Left lung (tissue), 10 donors: Measurements from ENCODE around the gene PCDHA11. TPM values are rescaled to one million over a fixed set of nuclear protein-coding genes. Genes with fewer than 3 reads are reported as not detected.
"Not testable (repeated sequence)": the region's sequence is repeated elsewhere in the genome, so short reads cannot be mapped to it uniquely, and the experiment has no call there.

Experiments used
- ATAC-seq: fragments of 200-7000 bp; cut with Tn5 transposase; one replicate; pipeline ENCODE4 v1.9.1; 2020; ENCODE audit warnings: moderate library complexity
- DNase-seq, 4 donors: peaks; one replicate each; pipeline ENCODE4 v3.0.0-alpha.2; 2013 to 2020
- H3K27ac ChIP-seq, 2 donors: fragments of 200-600 bp; sonication (generic) in 1 of 2; one replicate each; pipeline versions ENCODE4 v1.5.0 to v1.8.0; 2020 to 2021
- H3K27me3 ChIP-seq, 2 donors: fragments of 200-600 bp; sonication (generic) in 1 of 2; one replicate each; pipeline versions ENCODE4 v1.5.0 to v1.8.0; 2020 to 2021
- H3K36me3 ChIP-seq, 2 donors: fragments of 200-600 bp; sonication (generic) in 1 of 2; one replicate each; pipeline versions ENCODE4 v1.5.0 to v1.8.0; 2020 to 2021
- H3K4me1 ChIP-seq, 2 donors: fragments of 200-600 bp; one replicate each; pipeline ENCODE4 v1.8.0; 2021
- H3K4me3 ChIP-seq, 2 donors: fragments of 200-600 bp; sonication (generic) in 1 of 2; one replicate each; pipeline versions ENCODE4 v1.5.0 to v1.8.0; 2020 to 2021; ENCODE audit warnings: mild to moderate bottlenecking in 1 of 2
- H3K9me3 ChIP-seq, 2 donors: fragments of 200-600 bp; sonication (generic) in 1 of 2; one replicate each; pipeline versions ENCODE4 v1.5.0 to v1.8.0; 2020 to 2021
- CTCF ChIP-seq, 2 donors: fragments of 200-600 bp; sonication (generic) in 1 of 2; IDR thresholded peaks; one replicate each; pipeline versions ENCODE4 v1.5.0 to v1.8.0; 2021; ENCODE audit warnings: antibody characterized with exemption in 2 of 2
- intact Hi-C, 2 donors: fragments of 100-400 bp; cut with DNase I; formaldehyde crosslinking; loops; one replicate each; pipeline versions ENCODE4 v1.11.2 to v1.14.2; 2022
- polyA plus RNA-seq, 6 donors: library from polyadenylated mRNA; unstranded; fragments of 120-200 nt; gene quantifications; one replicate each; pipeline ENCODE4 v1.2.1, GENCODE V29; 2013; ENCODE audit not compliant: insufficient read length in 6 of 6
- total RNA-seq, 2 donors: library from RNA; stranded (reverse); fragmentation: NEBNext Ultra II Directional; extraction: Animal tissue kit (Norgen Biotek cat#: 25700); gene quantifications; one replicate each; pipeline ENCODE4 v1.2.1, GENCODE V29; 2021
- donor health status: DM: no; HTN: yes; CAD: no.
- donor health status: DM: no; HTN: no; CAD: no.

PCDHA11 gene
- total and polyA plus RNA-seq, 8 donors = 0.15 to 1.5 (median 0.42) TPM

- peaks cover 21 to 81% of the 10 kb centered on the region in 2 donors for H3K27me3 ChIP-seq
- H3K36me3 ChIP-seq = no peaks in the 10 kb centered on the region
- H3K27ac ChIP-seq = no peak within 1 kb of the TSS
- H3K4me1 ChIP-seq = no peaks in the 10 kb centered on the region
- H3K9me3 ChIP-seq = peaks cover 0 to 48% of the 10 kb centered on the region in 2 donors
- no peak for TF ChIP-seq CTCF (IDR thresholded peaks at IDR 0.05)
- DNase-seq = no peak
- H3K4me3 ChIP-seq = no peak within 1 kb of the TSS
- intact Hi-C loops = no loop called here
- ATAC-seq = peak; percentile 30
These were observed 40.9 kb upstream of the PCDHA11 start, which contains the start of gene PCDHA6 for GRCh38 chr5:140827704-140828361. PCDHA6 (plus strand) TSS chr5:140827960; CDS start chr5:140828092, 132 bp downstream.

- H3K27me3 ChIP-seq = peaks cover 21 to 76% of the 10 kb centered on the region in 2 donors
- intact Hi-C loops = no loop called here
- no peak overlapping the region for H3K27ac ChIP-seq
- TF ChIP-seq CTCF (IDR thresholded peaks at IDR 0.05) = no peak
- DNase-seq = no peak
- H3K4me1 ChIP-seq = no peaks in the 10 kb centered on the region
- peaks cover 0 to 42% of the 10 kb centered on the region in 2 donors for H3K9me3 ChIP-seq
- no peak for ATAC-seq
- no peak overlapping the region for H3K4me3 ChIP-seq
- H3K36me3 ChIP-seq = no peaks in the 10 kb centered on the region
These were observed 40.4 kb upstream of the PCDHA11 start for GRCh38 chr5:140828362-140828737.

- H3K4me3 ChIP-seq, H3K4me1 ChIP-seq, intact Hi-C loops, ATAC-seq, H3K27ac ChIP-seq, H3K36me3 ChIP-seq: not testable (repeated sequence)
- DNase-seq = peak in 1 of 4 donors; percentile 66
- H3K27me3 ChIP-seq = peaks cover 21 to 78% of the 10 kb centered on the region in 2 donors
- peaks cover 0 to 41% of the 10 kb centered on the region in 2 donors for H3K9me3 ChIP-seq
These were observed 39.0 kb upstream of the PCDHA11 start for GRCh38 chr5:140829511-140830501.

- intact Hi-C loops = no loop called here
- ATAC-seq (no peak), DNase-seq (peak in 1 of 4 donors; percentile 10)
- Histone ChIP-seq H3K9me3 (peaks cover 0 to 40% of the 10 kb centered on the region in 2 donors), H3K27ac (no peak within 1 kb of the TSS), H3K4me3 (peak within 1 kb of the TSS in 1 of 2 donors; percentile 10), H3K27me3 (peaks cover 5 to 82% of the 10 kb centered on the region in 2 donors), H3K4me1 (no peaks in the 10 kb centered on the region), H3K36me3 (no peaks in the 10 kb centered on the region)
- TF ChIP-seq CTCF (IDR thresholded peaks at IDR 0.05) = no peak
These were observed 34.8 kb upstream of the PCDHA11 start, which contains the start of gene PCDHA7 for GRCh38 chr5:140833993-140834392. PCDHA7 (plus strand) TSS chr5:140834269; CDS start chr5:140834384, 115 bp downstream.

- H3K4me1 ChIP-seq, ATAC-seq, H3K27ac ChIP-seq, intact Hi-C loops, H3K36me3 ChIP-seq: not testable (repeated sequence)
- Histone ChIP-seq H3K27me3 (peaks cover 5 to 82% of the 10 kb centered on the region in 2 donors), H3K4me3 (peak overlapping the region in 1 of 2 donors; percentile 10), H3K9me3 (peaks cover 0 to 35% of the 10 kb centered on the region in 2 donors)
- DNase-seq = peak in 1 of 4 donors; percentile 54
These were observed 34.2 kb upstream of the PCDHA11 start for GRCh38 chr5:140834439-140835008.
